CD14-positive monocyte (primary cell): ENCODE data around the gene NTN3. TPM values are rescaled to one million over a fixed set of nuclear protein-coding genes. Genes with fewer than 3 reads are reported as not detected.

Experiments
- DNase-seq, 3 donors: peaks; one replicate each; pipeline ENCODE4 v3.0.0-alpha.2; 2011 to 2022
- H2AFZ ChIP-seq: 2 replicates; pipeline ENCODE4 v1.6.0; 2012; ENCODE audit warnings: mild to moderate bottlenecking, low read depth, low read length, inconsistent platforms; ENCODE audit not compliant: insufficient read depth, poor library complexity, severe bottlenecking
- H3K27ac ChIP-seq, 2 donors: 1 replicate in 1 of 2; 2 replicates in 1 of 2; pipeline ENCODE4 v1.5.1; 2012 to 2013; ENCODE audit warnings: low read length in 2 of 2, control low read depth in 1 of 2, inconsistent platforms in 1 of 2, low read depth in 1 of 2, mild to moderate bottlenecking in 1 of 2
- H3K27me3 ChIP-seq, 2 donors: one replicate each; pipeline versions ENCODE4 v1.6.0 to v1.6.1; 2011 to 2013; ENCODE audit warnings: low read length in 2 of 2; ENCODE audit not compliant: control insufficient read depth in 2 of 2, insufficient read depth in 2 of 2
- H3K36me3 ChIP-seq, 2 donors: replicated peaks in 1 of 2; 1 replicate in 1 of 2; 2 replicates in 1 of 2; pipeline versions ENCODE4 v1.5.1 to v1.6.1; 2012 to 2013; ENCODE audit warnings: low read length in 2 of 2, control low read depth in 1 of 2, inconsistent platforms in 1 of 2, mild to moderate bottlenecking in 1 of 2; ENCODE audit not compliant: insufficient read depth in 2 of 2, control insufficient read depth in 1 of 2
- H3K4me1 ChIP-seq, 2 donors: 1 replicate in 1 of 2; 2 replicates in 1 of 2; pipeline versions ENCODE4 v1.5.1 to v1.6.1; 2012 to 2013; ENCODE audit warnings: low read length in 2 of 2, control low read depth in 1 of 2, inconsistent platforms in 1 of 2, mild to moderate bottlenecking in 1 of 2, moderate library complexity in 1 of 2; ENCODE audit not compliant: insufficient read depth in 2 of 2, control insufficient read depth in 1 of 2
- H3K4me2 ChIP-seq: replicated peaks from 2 replicates; pipeline ENCODE3; 2012; ENCODE audit warnings: low read length, moderate library complexity, mild to moderate bottlenecking; ENCODE audit not compliant: poor library complexity, severe bottlenecking; ENCODE audit errors: extremely low read depth
- H3K4me3 ChIP-seq, 3 experiments: fragments of 200-600 bp in 1 of 3; sonication (generic) in 1 of 3; replicated peaks in 1 of 3; 1 replicate in 2 of 3; 2 replicates in 1 of 3; pipeline ENCODE4 v1.5.1; 2011 to 2013; ENCODE audit warnings: low read length in 3 of 3, mild to moderate bottlenecking in 3 of 3, control low read depth in 2 of 3, low read depth in 2 of 3, inconsistent platforms in 1 of 3, moderate library complexity in 1 of 3
- H3K79me2 ChIP-seq: 2 replicates; pipeline ENCODE4 v1.6.0; 2012; ENCODE audit warnings: mild to moderate bottlenecking, control low read depth, inconsistent platforms, low read length, moderate library complexity; ENCODE audit not compliant: insufficient read depth
- H3K9ac ChIP-seq: 2 replicates; pipeline ENCODE4 v1.6.0; 2017; ENCODE audit warnings: low read length, mild to moderate bottlenecking; ENCODE audit not compliant: insufficient read depth, poor library complexity, severe bottlenecking
- H3K9me3 ChIP-seq, 2 donors: replicated peaks in 1 of 2; 1 replicate in 1 of 2; 2 replicates in 1 of 2; pipeline versions ENCODE4 v1.5.1 to v1.6.1; 2012 to 2013; ENCODE audit warnings: low read length in 2 of 2, control low read depth in 1 of 2; ENCODE audit not compliant: control insufficient read depth in 1 of 2, insufficient read depth in 1 of 2
- H4K20me1 ChIP-seq: 2 replicates; pipeline ENCODE4 v1.6.0; 2012; ENCODE audit warnings: mild to moderate bottlenecking, low read length, control low read depth, moderate library complexity; ENCODE audit not compliant: insufficient read depth
- H3K27ac Mint-ChIP-seq, 7 donors: one replicate each; pipeline ENCODE4 v1.8.0; 2020; ENCODE audit warnings: mild to moderate bottlenecking in 7 of 7, mixed read lengths in 7 of 7, moderate library complexity in 6 of 7, inconsistent platforms in 2 of 7
- H3K27me3 Mint-ChIP-seq, 3 donors: one replicate each; pipeline ENCODE4 v1.8.0; 2021 to 2022; ENCODE audit warnings: low read depth in 3 of 3, mild to moderate bottlenecking in 3 of 3, mixed read lengths in 3 of 3, moderate library complexity in 3 of 3, inconsistent platforms in 1 of 3
- H3K36me3 Mint-ChIP-seq, 2 donors: one replicate each; pipeline ENCODE4 v1.8.0; 2020; ENCODE audit warnings: mixed read lengths in 2 of 2, inconsistent platforms in 1 of 2, mild to moderate bottlenecking in 1 of 2
- H3K4me1 Mint-ChIP-seq: one replicate; pipeline ENCODE4 v1.8.0; 2020; ENCODE audit warnings: mild to moderate bottlenecking, mixed read lengths
- H3K4me3 Mint-ChIP-seq, 2 donors: one replicate each; pipeline ENCODE4 v1.8.0; 2020; ENCODE audit warnings: mild to moderate bottlenecking in 2 of 2, mixed read lengths in 2 of 2, moderate library complexity in 1 of 2
- H3K9me3 Mint-ChIP-seq, 7 donors: one replicate each; pipeline ENCODE4 v1.8.0; 2020 to 2022; ENCODE audit warnings: mixed read lengths in 7 of 7, mild to moderate bottlenecking in 6 of 7, moderate library complexity in 6 of 7, inconsistent platforms in 2 of 7
- WGBS: methylation state at CpG from one replicate; pipeline ENCODE4 v1.1.5; 2013; ENCODE audit warnings: missing lambda C conversion rate; ENCODE audit not compliant: insufficient coverage; 5-methylcytosine and 5-hydroxymethylcytosine counted together
- intact Hi-C, 2 donors: fragments of 100-400 bp; cut with micrococcal nuclease; formaldehyde crosslinking; loops; one replicate each; pipeline versions ENCODE4 v1.15.0 to v1.15.1; 2023
- polyA plus RNA-seq, 3 donors: library from polyadenylated mRNA; depleted of rRNA in 1 of 3; unstranded in 2 of 3; stranded (reverse) in 1 of 3; fragments of 300-500 nt in 2 of 3; fragments of >200 nt in 1 of 3; fragmentation: Illumina TruSeq in 2 of 3; gene quantifications; 1 replicate in 2 of 3; 2 replicates in 1 of 3; pipeline ENCODE4 v1.2.3, GENCODE V29; 2012 to 2021
- TF ChIP-seq, protein P1 (sequence below): fragments of 200-600 bp; IDR thresholded peaks from one replicate; pipeline ENCODE4 v1.8.0; 2022; ENCODE audit warnings: antibody characterized with exemption, mild to moderate bottlenecking

The NTN3 gene
- polyA plus RNA-seq, 3 donors, result not detected

DNA sequence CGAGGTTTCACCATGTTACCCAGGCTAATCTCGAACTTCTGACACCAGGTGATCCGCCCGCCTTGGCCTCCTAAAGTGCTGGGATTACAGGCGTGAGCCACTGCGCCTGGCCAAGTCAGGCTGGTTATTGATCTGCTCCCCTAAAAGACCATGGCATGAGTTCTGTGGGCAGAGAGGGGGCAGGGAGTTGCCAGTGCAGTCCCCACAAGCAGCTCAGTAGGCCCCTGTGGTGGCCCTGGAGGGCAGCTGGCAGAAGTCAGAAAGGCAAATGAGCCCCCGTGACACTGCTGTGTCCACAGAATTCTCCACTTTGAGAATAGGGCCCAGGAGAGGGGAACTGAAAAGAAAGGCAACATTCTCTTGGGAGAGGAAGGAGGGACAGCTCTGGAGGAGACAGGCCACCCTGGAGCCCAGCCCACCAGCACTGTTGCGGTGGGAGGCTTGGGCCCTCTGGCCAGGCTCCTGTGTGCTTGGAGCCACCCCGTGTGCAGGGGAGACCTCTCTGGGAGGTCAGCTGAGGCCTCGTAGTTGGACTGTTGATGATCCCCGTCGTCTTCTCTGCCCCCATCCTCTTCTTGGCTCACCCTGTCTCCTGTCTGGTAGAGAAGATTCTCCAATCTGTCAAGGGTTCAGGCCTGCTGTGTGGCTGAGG is 47.0 kb downstream of the NTN3 start:
- no peak overlapping the region for H2AFZ ChIP-seq
- H4K20me1 ChIP-seq, result peaks cover 81% of the 10 kb centered on the region
- H3K4me2 ChIP-seq, result peak overlapping the region; percentile 99
- Mint-ChIP-seq H3K36me3 (peaks cover 39 to 62% of the 10 kb centered on the region in 2 donors), H3K4me3 (peak overlapping the region; percentile 98 to 99), H3K27me3 (peaks cover 0 to 4% (median 0%) of the 10 kb centered on the region in 3 donors), H3K27ac (peak overlapping the region; percentile 99 to 100 (median 99)), H3K4me1 (peaks cover 62% of the 10 kb centered on the region), H3K9me3 (peaks cover 0 to 4% (median 0%) of the 10 kb centered on the region in 7 donors)
- peaks cover 81% of the 10 kb centered on the region for H3K79me2 ChIP-seq
- TF ChIP-seq, protein P1, sequence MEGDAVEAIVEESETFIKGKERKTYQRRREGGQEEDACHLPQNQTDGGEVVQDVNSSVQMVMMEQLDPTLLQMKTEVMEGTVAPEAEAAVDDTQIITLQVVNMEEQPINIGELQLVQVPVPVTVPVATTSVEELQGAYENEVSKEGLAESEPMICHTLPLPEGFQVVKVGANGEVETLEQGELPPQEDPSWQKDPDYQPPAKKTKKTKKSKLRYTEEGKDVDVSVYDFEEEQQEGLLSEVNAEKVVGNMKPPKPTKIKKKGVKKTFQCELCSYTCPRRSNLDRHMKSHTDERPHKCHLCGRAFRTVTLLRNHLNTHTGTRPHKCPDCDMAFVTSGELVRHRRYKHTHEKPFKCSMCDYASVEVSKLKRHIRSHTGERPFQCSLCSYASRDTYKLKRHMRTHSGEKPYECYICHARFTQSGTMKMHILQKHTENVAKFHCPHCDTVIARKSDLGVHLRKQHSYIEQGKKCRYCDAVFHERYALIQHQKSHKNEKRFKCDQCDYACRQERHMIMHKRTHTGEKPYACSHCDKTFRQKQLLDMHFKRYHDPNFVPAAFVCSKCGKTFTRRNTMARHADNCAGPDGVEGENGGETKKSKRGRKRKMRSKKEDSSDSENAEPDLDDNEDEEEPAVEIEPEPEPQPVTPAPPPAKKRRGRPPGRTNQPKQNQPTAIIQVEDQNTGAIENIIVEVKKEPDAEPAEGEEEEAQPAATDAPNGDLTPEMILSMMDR, result no peak
- WGBS, result 74% methylated on average over 5 of the region's 12 CpGs
- peaks cover 61 to 65% of the 10 kb centered on the region in 2 donors for H3K4me1 ChIP-seq
- peaks cover 19 to 20% of the 10 kb centered on the region in 2 donors for H3K36me3 ChIP-seq
- peak overlapping the region in 1 of 3 experiments; percentile 100 for H3K4me3 ChIP-seq
- peak overlapping the region; percentile 98 for H3K9ac ChIP-seq
- H3K27me3 ChIP-seq, result no peaks in the 10 kb centered on the region
- no peak for DNase-seq
- H3K9me3 ChIP-seq, result no peaks in the 10 kb centered on the region
- intact Hi-C loops, result loop anchor here in 1 of 2 donors (2.0 kb wide), 1 partner anchor 23 kb away; no protein-coding TSS in a partner anchor
- H3K27ac ChIP-seq, result peak overlapping the region; percentile 96

DNA sequence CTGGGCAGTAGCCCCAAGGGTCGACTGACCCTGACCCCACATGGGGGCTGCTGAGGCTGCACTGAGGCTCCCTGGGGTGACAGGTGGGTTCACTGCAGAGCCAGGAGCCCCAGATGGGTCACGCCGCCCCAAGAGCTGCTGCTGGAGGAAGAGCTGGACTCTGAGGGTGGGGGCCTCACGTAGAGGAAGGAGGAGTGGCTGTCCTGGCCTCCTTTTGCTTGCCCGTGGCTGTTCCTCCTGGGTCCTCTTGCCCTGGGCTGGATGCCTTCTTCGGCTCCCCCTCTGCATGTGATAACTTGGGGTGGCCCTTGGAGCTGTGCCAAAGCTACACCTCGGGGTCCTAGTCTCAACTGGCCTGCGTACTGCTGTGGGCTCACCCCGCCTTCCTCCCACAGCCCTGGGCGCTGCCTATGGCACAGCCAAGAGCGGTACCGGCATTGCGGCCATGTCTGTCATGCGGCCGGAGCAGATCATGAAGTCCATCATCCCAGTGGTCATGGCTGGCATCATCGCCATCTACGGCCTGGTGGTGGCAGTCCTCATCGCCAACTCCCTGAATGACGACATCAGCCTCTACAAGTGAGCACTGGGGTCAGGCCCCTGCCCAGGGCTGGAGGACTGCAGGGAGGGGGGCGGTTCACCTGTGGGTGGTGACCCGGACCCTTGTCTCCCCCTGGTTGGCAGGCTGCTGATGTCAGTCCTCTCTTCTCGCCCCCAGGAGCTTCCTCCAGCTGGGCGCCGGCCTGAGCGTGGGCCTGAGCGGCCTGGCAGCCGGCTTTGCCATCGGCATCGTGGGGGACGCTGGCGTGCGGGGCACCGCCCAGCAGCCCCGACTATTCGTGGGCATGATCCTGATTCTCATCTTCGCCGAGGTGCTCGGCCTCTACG is 48.0 kb downstream of the NTN3 start:
- peak in 1 of 3 donors; percentile 3 for DNase-seq
- H3K79me2 ChIP-seq, result peaks cover 82% of the 10 kb centered on the region
- peak overlapping the region; percentile 99 for H3K4me2 ChIP-seq
- H3K4me3 ChIP-seq, result peak overlapping the region in 1 of 3 experiments; percentile 100
- Mint-ChIP-seq H3K27ac (peak overlapping the region; percentile 96 to 100 (median 99)), H3K36me3 (peaks cover 49 to 71% of the 10 kb centered on the region in 2 donors), H3K9me3 (peaks cover 0 to 4% (median 0%) of the 10 kb centered on the region in 7 donors), H3K27me3 (peaks cover 0 to 4% (median 0%) of the 10 kb centered on the region in 3 donors), H3K4me1 (peaks cover 58% of the 10 kb centered on the region), H3K4me3 (peak overlapping the region; percentile 75 to 99)
- peak overlapping the region; percentile 98 for H3K9ac ChIP-seq
- H3K4me1 ChIP-seq, result peaks cover 57 to 61% of the 10 kb centered on the region in 2 donors
- peak overlapping the region; percentile 96 for H3K27ac ChIP-seq
- intact Hi-C loops, result loop anchor here in 1 of 2 donors (2.0 kb wide), 1 partner anchor 22 kb away; no protein-coding TSS in a partner anchor
- H2AFZ ChIP-seq, result no peak overlapping the region
- no peaks in the 10 kb centered on the region for H3K27me3 ChIP-seq
- H4K20me1 ChIP-seq, result peaks cover 91% of the 10 kb centered on the region
- 82% methylated on average over 36 of the region's 39 CpGs for WGBS
- H3K9me3 ChIP-seq, result no peaks in the 10 kb centered on the region
- TF ChIP-seq, protein P1, result no peak
- H3K36me3 ChIP-seq, result peaks cover 29 to 30% of the 10 kb centered on the region in 2 donors
